ENCODE results near the gene ABHD14A.

The ABHD14A gene

DNA sequence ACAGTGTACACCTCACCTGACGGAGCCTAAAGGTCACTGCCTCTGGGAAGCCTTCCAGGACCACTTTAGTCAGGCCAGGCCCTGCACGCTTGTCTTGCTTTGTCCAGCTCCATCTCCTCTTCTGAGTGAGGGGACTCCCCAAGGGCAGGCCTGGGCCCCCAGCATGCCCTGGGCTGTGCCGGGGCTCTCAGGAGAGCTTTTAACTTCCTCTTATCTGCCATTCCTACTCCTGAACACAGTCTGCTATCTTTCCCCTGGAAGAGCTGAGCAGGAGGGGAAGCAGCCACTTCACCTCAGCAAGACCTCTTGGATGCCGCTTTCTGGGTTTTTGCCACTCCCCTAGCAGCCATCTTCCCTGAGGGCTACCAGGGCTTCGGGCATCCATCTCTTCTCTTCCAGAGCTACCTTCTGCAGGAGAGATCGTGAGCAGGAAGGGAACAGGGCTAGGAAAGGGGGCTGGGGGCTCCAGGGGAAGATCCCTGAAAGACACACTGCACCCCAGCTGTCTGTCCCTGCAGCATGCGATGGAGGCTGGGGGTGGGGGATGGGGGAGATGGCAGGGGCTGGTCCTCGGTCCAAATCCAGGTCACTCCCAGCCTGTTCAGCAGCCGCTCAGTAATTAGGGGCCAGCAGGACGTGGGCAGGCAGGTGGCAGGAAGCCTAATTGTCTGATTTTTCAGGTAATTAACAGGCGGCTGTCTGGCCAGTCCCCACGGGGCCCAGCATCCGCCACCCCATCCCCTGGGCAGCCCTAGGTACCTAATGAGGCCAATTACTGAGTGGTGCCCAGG, 40.8 kb downstream of the ABHD14A start:
- no peak for FAIRE-seq

DNA sequence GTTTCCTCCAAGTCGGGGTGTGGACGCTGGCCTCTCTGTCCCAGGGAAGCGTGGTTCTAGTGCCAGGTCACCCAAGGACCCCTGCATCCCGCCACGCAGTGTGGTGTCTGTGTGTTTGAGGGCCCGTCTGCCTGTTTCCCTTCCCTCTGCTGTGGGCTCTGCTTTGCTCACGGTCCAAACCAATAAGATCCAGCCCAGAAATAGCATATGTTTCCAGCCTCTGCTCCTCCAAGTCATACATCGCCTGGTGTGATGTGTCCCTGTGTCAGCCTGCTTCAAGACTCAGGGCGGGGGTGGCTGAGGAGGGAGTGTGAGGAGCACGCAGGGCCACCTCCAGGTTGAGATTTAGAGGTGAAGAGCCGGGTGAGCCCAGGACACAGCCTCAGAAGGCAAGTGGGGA, 42.7 kb downstream of the ABHD14A start:
- FAIRE-seq (no peak), DNase-seq (ENCODE audit: low spot score) (no peak)

More for the DNA sequence above, 40.8 kb downstream of the ABHD14A start:
- no peak for DNase-seq (ENCODE audit: low spot score)

DNA sequence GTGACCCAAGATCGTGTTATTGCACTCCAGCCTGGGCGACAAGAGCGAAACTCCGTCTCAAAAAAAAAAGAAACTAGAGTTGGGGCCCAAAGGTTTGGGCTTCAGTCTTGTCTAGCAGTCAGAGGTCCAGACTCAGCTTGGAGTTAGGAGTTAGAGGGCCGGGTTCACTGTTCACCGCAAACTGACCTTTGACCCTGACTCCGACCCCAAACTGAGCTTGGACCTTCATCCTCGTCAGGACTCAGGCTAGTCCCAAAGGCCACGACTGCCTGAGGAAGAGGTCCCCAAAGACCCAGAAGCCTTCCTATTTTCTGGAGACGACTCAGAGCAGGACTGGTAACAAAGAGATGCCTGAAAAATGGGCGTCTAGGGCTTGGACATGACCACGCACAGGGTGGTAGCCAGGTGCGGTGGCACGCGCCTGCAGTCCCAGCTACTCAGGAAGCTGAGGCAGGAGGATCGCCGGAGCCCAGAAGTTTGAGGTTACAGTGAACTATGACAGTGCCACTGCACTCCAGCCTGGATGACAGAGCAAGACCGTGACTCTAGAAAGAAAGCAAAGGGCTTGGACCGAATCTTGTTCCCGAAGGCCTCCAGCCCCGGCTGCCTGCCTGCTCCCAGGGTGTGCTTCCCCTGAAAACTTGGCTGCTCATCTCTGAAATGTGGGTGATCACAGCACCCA, 43.6 kb downstream of the ABHD14A start:
- no peak for DNase-seq (ENCODE audit: low spot score)
- no peak for FAIRE-seq

DNA sequence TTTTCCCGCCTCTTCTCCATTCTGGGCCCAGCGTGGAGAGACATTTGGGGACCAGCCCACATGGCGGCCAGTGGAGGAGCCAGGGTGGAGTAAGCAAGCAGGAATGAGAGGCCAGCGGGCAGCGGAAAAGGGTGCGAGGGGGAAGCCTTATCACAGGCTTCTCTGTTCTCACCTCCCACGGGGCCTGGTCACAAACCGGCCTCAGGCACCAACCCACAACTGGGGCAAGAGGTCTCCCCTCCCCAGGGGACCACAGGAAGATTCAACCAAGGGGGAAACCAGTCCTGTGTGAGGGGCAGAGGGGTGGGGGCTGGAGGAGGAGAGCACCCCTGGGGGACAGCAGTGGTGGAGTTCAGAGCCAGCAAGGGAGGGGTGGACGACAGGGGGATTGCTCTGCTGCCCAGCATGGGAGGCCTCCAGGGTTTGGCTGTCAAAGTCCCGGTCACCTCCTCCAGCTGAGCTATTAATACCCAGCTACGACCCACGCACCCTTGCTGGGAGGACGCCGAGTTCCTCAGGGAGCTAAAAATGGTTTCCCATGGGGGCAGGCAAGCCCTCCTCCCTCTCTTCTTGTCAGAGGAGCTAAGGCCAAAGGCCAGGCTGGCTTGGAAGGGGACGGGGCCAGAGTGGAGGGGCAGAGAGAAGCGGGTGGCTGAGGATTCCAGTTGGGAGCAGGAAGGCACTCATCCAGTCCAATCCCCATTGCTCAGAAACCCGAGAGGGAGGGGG, 44.7 kb downstream of the ABHD14A start:
- FAIRE-seq (no peak), DNase-seq (ENCODE audit: low spot score) (no peak)

DNA sequence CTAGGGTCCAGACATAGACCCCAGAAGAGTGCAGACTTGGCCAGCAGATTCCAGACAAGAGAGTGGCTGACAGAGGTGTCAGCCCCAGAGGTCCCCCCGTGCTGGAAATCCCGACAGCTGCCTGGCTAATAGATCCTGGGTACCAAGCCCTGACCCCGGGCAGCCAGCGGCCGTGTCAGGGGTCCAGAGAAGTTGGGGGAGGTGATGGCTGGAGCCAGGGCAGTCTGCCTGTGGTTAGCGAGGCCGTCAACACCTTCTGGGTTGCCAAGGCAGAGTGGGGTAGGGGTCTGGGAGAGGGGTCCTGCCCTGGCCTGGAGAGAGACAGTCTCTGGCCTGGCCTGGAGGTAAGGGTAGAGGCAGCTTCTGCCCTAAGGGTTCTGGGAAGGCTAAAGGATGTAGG, 45.9 kb downstream of the ABHD14A start:
- DNase-seq (ENCODE audit: low spot score) (no peak), FAIRE-seq (no peak)

DNA sequence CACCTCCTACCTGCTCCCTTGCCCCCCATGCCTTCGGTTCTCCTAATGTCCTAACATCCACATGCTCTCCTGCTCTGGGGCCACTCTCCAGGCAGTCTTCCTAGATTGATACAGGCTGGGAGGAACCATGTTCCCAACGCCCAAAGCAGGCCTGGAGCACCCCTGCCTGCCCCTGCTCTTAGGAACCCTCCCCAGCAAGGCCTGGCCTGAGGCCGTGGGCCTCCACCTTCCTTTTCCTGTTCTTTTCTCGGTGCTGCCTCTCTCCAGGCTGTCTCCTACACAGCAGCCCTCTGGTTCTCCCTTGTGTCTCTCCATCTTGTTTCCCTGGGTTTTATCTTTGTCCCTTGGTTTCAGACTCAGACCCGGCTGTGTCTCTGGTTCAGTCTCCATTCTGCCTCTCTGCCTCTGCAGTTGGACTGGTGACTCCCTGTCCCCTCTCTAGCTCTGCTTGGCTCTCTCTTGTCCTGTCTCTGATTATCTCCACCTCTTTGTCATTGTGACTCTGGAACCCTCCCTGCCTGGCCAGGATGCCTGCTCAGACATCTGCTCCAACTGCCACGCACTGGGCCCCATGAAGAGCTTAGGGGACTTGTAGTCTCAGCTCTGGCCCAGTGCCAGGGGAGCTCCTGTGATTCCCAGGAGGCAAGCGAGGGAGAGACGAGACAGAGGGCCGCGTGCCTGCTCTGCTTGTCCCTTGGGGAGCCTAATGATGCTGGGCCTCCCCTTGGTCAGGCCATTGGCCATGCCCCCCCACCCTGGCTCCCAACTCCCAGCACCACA, 46.8 kb downstream of the ABHD14A start:
- DNase-seq (ENCODE audit: low spot score): no peak

DNA sequence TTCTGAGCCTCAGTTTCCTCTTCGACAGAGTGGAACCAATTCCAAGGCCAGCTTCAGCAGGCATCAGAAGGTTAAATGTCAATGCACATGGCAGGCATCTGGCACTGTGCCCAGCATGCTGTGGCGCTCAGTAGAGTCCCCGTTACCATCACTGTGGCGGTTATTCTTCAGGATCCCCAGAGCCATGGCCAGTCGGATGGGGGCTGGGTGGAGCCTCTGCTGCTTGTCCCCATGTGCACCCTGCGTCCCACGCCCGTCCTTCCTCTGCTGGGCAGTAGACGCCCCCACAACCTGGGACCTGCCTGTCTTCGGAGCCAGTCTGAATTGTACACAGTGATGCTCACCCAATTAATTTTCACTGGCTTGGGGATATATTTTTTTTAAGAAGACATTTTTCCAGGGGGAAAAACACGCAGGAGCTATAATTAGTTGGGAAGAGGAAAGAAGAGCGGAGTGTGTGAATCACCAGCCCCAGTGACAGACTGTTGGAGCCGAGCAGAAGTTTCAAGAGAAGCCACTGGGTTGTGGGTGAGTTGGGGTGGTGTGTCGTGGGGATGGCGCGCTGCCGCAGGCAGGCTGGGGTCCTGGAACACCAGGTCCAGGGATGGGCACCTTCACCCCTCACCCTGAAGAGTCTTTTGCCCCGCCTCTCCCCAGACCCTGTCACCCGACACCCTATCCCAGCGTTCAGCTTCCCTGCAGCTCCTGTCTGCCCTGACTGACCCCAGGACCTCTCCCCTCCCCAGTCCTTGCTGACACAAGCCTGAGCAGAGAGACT, 47.6 kb downstream of the ABHD14A start:
- FAIRE-seq (no peak), DNase-seq (ENCODE audit: low spot score) (no peak)

More for the DNA sequence above, 46.8 kb downstream of the ABHD14A start:
- no peak for FAIRE-seq

DNA sequence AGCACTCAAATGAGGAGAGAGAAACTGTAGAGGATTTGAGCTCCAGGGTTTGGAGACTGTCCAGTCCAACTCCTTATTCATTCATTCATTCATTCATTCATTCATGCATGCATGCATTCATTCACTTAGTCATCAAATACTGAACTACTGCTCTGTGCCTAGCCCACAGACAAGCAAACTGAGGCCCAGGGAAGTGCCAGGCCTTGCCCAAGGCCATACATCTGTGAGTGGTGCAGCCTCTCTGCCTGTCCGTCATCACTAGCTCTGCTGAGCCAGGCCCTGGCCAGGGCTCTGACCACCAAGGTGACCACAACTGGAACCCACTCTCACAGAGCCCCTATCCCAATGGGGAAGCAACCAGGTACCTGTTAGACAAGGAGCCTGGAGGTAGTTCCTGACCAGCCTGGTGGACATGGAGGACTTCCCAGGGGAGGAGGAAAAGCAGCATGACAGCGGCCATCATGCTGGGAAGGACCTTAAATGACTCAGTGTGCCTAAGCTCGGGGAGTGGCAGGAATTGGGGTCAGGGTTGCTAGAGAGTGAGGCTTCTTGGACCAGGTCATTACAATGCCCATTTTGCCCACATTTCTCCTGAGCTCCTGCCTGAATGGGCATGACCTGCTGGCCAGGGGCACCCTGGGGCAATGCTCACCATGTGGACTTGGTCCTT, 48.4 kb downstream of the ABHD14A start:
- DNase-seq (ENCODE audit: low spot score) (no peak), FAIRE-seq (no peak)

DNA sequence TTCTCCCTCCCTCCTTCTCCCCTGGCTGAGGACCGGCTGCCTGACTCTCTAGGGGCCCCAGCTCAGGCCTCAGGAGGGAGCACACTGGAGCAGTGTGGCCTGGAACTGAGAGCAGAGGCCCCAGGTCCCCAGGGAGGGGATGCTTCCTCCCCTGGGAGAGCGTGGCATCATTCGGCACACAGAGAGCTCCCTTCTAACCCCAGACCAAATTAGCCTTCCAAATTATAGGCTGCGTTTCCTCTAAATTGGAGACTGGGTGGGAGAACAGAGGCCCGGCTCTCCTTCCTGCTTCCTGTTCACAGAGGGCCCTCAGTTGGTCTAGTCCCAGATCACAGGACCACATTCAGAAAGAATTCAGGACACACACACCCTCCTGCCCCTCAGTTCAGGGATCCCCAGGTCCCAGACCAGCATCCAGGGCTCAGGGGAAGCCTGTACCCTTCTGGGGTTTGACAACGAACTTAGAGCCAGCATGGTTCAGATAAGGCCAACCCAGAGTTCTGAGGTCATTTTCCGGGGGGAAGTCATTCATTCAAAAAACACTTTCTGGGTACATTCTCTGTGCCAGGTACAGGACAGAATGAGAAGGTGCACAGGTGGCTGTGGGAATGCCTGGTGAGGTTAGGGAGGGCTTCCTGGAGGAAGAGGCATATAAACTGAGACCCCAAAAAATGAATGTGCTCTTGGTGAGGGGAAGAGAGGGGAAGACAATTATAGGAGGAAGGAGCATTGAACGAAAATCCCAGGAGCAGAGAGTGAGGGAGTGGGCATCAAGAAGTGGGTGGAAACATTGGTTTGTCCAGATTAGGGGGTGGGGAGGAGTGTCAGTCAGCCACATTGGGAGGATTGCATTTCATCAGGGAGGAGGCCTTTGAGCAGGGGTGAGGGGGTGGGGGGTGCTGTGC, 49.2 kb downstream of the ABHD14A start:
- DNase-seq (ENCODE audit: low spot score) (no peak), FAIRE-seq (no peak)

DNA sequence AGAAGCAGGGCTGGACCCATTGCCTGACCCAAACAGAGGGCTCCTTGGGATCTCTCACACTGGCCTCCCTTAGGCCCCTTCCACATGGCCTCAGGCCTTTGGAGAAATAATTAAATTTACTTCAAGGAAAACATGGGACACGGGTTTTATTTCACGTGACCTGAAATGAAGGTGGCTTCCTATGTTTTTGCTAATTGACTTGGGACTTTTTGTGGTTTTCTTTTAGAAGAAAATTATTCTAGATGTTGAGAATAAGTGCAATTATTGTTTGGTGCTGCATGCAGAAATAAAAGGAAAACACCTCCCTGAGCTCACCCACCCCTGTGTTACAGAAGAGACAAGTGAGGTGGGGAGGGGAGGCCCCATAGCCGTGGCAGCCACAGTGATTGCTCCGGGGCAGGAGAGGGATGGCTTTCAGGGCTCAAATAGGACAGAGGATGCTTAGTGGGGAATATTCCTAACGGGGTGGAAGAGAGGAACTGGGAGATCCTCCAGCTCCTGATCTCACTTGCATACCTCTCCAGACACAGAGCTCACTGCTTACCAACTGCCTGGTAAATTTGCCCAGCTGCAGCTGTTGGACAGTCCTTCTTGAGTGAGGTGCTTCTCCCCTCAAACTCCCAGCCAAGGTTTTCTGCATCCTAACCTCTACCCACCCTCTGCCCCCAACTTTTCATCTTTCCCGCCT, 50.0 kb downstream of the ABHD14A start:
- FAIRE-seq (no peak), DNase-seq (ENCODE audit: low spot score) (no peak)

DNA sequence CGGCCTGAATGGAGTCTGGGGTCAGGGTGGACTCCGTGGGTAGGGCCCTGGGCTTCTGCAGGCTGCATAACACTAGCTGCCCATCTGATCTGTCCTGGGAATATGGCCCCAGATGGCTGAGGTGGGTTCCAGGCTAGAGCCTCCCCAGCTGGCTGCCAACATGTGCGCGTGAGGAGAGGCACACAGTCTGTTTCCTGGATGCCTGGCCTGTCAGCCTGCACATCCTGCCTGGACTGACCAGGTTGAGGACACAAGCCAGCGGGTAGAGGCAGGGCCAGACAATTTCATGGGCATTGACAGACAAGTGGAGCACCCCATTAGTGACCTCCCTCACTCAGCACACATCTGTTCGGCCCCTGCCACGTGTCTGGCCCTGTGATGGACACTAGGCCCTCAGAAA, 50.6 kb downstream of the ABHD14A start:
- FAIRE-seq (no peak), DNase-seq (ENCODE audit: low spot score) (no peak)

DNA sequence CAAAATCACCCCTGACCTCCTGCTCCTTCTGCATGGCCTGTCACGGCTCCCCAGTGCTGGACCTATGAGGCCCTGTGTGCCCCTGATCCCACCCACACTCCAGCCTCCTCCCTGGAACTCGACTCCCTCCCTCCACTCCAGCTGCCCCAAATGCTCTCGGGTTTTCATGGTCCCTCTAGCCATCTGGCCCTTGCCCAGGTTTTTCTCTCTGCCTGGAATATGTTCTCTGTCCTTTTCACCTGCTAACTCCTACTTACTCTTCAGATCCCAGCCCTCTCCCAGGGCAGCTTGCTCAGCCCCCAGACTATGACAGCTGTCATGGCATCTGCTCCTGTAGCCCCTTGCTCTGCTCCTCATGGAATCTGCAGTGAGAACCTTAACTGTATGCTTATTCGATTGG, 51.2 kb downstream of the ABHD14A start:
- no peak for FAIRE-seq
- no peak for DNase-seq (ENCODE audit: low spot score)

DNA sequence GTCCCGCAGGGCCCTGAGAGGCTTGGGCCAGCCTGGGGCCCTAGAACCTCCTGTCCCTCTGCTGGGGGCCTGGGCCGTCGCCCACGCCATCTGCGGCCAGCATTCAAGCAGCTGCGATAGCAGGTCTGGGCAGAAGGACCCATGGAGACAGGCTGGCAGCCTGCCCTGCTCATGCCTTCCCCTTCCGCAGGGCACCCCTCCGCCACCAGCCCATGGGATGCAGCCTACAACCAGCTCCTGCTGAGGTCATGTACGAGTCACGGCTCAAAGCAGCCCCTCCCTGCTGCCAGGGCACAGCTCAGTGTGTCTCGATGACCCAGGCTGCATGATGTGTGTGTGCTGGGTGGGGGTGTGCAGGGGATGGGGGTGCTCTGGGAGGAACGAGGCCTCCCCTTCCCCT, 53.7 kb downstream of the ABHD14A start:
- FAIRE-seq: peak; percentile 81
- DNase-seq (ENCODE audit: low spot score): no peak

DNA sequence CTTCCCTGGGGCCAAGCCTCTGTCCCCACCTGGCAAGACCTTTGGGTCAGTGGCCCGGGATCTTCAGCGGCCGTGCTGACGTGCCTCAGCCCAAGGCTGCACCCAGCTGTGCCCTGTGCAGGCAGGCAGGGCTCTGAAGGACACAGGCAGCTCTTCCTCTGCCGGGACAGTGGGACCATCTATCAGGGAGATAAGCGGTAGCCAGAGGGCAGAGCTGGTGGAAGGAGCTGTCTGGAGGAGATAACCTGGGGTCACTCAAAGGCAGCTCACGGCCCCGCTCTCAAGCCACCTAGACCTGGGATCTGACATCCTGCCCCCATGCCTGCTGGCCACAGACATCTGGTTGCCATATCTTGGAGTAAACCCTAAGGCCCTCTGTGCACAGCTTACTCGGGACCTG, 54.2 kb downstream of the ABHD14A start:
- FAIRE-seq: no peak
- DNase-seq (ENCODE audit: low spot score): no peak

DNA sequence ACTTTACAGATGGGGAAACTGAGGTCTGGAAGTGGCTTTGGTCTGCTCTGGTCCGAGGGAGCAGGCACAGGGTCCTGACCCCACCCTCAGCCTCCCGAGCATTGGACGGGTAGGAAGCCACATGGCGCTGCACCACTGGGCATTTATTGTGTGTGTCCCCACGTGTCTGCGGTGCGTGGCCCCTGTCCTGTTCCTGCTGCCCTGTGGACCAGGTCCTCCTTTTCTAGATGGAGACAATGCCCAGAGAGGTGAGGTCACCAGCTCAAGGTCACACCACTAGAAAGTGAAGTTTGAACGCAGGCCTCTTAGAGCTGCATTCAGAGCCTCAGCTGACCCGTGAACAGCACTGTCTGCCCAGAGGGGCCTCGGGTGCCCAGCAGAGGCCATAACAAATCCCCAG, 54.7 kb downstream of the ABHD14A start:
- FAIRE-seq: no peak

More for the DNA sequence above, 54.7 kb downstream of the ABHD14A start:
- no peak for DNase-seq (ENCODE audit: low spot score)

Data from urothelium cell line (cell line).